ENCODE data around the gene RPS6KC1. TPM values are rescaled to one million over a fixed set of nuclear protein-coding genes. Genes with fewer than 3 reads are reported as not detected.

RPS6KC1 gene
- total RNA-seq, 2 experiments from 2014 or later, result 9.8 to 12.8 TPM

DNA sequence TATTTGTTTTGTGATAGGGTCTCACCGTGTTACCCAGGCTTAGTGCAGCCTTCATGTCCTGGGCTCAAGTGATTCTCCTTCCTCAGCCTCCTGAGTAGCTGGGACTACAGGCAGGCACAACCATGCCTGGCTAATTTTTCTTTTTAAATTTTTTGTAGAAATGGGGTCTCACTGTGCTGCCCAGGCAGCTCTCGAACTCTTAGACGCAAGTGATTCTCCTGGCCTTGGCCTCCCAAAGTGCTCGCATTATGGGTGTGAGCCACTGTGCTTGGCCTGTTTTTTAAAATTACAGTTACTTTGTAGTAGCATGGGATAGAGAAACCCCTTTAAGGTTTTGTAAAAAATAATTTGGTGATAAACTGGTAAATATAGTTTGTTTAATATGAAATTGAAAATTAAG lies 69.9 kb downstream of the RPS6KC1 start:
- DNase-seq, result no peak
- Mint-ChIP-seq H3K4me3 (no peak overlapping the region), H3K36me3 (ENCODE audit: low read depth) (no peaks in the 10 kb centered on the region), H3K27ac (no peak overlapping the region), H3K4me1 (no peaks in the 10 kb centered on the region), H3K9me3 (no peaks in the 10 kb centered on the region), H3K27me3 (no peaks in the 10 kb centered on the region)
- ChIA-PET POLR2A (no interaction called here), CTCF (no interaction called here)

GRCh38 chr1:213122514-213122929 lies 71.5 kb downstream of the RPS6KC1 start:
- no peaks in the 10 kb centered on the region for H3K9me3 Mint-ChIP-seq
- no peak overlapping the region for H3K4me3 Mint-ChIP-seq
- CTCF ChIA-PET, result interaction anchor here (0.6 to 1.9 kb wide), 2 partner anchors 9 to 1906 kb away, joined by 3 to 4 read pairs; no protein-coding TSS in a partner anchor
- no peaks in the 10 kb centered on the region for H3K27me3 Mint-ChIP-seq
- DNase-seq, result peak; percentile 32
- no peaks in the 10 kb centered on the region for H3K4me1 Mint-ChIP-seq
- no peaks in the 10 kb centered on the region for H3K36me3 Mint-ChIP-seq (ENCODE audit: low read depth)
- POLR2A ChIA-PET, result no interaction called here
- H3K27ac Mint-ChIP-seq, result no peak overlapping the region

DNA sequence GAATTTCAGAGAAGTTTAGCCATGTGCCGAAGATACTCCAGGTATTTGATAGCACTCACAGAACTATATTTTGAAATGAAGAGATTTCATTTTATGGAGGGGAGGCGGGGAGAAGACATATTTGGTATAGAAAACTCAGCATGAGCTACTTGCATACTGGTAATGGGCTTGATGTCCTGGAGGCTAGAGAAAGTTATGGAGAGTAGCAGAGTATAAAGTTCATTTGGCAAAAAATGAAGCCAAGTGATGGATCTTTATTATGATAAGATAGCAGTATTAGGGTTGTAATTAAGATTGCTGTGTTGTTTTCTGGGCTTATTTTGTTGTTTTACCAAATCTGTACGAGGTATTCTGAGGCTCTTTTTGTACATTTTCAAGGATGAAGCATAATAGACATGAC lies 72.0 kb downstream of the RPS6KC1 start:
- Mint-ChIP-seq H3K27me3 (no peaks in the 10 kb centered on the region), H3K4me3 (no peak overlapping the region), H3K27ac (no peak overlapping the region), H3K9me3 (no peaks in the 10 kb centered on the region), H3K36me3 (ENCODE audit: low read depth) (no peaks in the 10 kb centered on the region), H3K4me1 (no peaks in the 10 kb centered on the region)
- no peak for DNase-seq
- ChIA-PET POLR2A (no interaction called here), CTCF (interaction anchor here (0.6 to 1.9 kb wide), 3 partner anchors 8 to 1906 kb away, joined by 3 to 4 read pairs (median 3); no protein-coding TSS in a partner anchor)

DNA sequence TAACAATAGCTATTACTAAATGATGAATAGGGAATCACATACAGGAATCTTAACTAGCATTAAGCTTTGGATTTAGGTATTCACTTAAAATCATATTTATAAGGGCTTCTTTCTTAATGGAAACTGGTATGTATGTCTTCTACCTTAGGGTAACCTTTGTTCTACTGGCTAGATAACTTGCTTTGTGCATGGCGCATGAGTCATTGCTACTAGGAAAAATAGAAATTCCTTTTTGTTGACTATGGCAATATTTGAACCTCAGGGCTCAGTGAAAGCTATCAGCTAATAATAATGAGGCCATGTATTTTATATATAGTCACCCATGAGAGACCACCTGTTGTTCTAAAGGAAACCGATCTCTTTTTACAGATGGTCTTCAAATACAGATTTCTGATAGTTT lies 72.5 kb downstream of the RPS6KC1 start:
- no peak overlapping the region for H3K4me3 Mint-ChIP-seq
- POLR2A ChIA-PET, result no interaction called here
- H3K9me3 Mint-ChIP-seq, result no peaks in the 10 kb centered on the region
- no peak overlapping the region for H3K27ac Mint-ChIP-seq
- CTCF ChIA-PET, result interaction anchor here (1.1 to 1.9 kb wide), 2 partner anchors 8 to 15 kb away, joined by 3 to 4 read pairs; no protein-coding TSS in a partner anchor
- no peaks in the 10 kb centered on the region for H3K36me3 Mint-ChIP-seq (ENCODE audit: low read depth)
- no peak for DNase-seq
- no peaks in the 10 kb centered on the region for H3K4me1 Mint-ChIP-seq
- H3K27me3 Mint-ChIP-seq, result no peaks in the 10 kb centered on the region

GRCh38 chr1:213124590-213124989 lies 73.5 kb downstream of the RPS6KC1 start:
- DNase-seq, result no peak
- CTCF ChIA-PET, result no interaction called here
- Mint-ChIP-seq H3K27me3 (no peaks in the 10 kb centered on the region), H3K4me1 (no peaks in the 10 kb centered on the region), H3K27ac (no peak overlapping the region), H3K36me3 (ENCODE audit: low read depth) (no peaks in the 10 kb centered on the region), H3K4me3 (no peak overlapping the region), H3K9me3 (no peaks in the 10 kb centered on the region)
- POLR2A ChIA-PET, result no interaction called here

- Mint-ChIP-seq H3K27me3 (no peaks in the 10 kb centered on the region), H3K4me1 (no peaks in the 10 kb centered on the region), H3K4me3 (no peak overlapping the region), H3K27ac (no peak overlapping the region), H3K36me3 (ENCODE audit: low read depth) (no peaks in the 10 kb centered on the region), H3K9me3 (no peaks in the 10 kb centered on the region)
- DNase-seq, result no peak
- ChIA-PET CTCF (no interaction called here), POLR2A (no interaction called here)
These were observed 74.6 kb downstream of the RPS6KC1 start for GRCh38 chr1:213125643-213126042.

DNA sequence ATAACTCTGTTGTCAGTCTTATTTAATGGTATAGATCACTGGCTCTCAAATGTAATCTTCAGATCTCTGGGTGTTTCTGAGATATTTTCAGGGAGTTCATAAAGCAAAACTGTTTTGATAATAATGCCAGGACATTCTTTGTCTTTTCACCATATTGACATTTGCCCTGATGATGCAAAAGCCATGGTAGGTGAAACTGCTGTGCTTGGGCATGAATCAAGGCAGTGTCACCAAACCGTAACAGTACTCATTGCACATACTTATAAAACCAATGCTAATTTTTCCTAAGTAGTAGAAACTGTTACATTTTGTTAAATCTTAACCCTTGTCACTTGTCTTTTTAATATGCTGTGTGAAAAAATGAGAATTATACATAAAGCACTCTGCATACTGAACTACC lies 76.0 kb downstream of the RPS6KC1 start:
- H3K4me3 Mint-ChIP-seq, result no peak overlapping the region
- ChIA-PET CTCF (no interaction called here), POLR2A (no interaction called here)
- no peaks in the 10 kb centered on the region for H3K9me3 Mint-ChIP-seq
- H3K27me3 Mint-ChIP-seq, result no peaks in the 10 kb centered on the region
- H3K27ac Mint-ChIP-seq, result no peak overlapping the region
- no peak for DNase-seq
- H3K36me3 Mint-ChIP-seq (ENCODE audit: low read depth), result no peaks in the 10 kb centered on the region
- no peaks in the 10 kb centered on the region for H3K4me1 Mint-ChIP-seq

DNA sequence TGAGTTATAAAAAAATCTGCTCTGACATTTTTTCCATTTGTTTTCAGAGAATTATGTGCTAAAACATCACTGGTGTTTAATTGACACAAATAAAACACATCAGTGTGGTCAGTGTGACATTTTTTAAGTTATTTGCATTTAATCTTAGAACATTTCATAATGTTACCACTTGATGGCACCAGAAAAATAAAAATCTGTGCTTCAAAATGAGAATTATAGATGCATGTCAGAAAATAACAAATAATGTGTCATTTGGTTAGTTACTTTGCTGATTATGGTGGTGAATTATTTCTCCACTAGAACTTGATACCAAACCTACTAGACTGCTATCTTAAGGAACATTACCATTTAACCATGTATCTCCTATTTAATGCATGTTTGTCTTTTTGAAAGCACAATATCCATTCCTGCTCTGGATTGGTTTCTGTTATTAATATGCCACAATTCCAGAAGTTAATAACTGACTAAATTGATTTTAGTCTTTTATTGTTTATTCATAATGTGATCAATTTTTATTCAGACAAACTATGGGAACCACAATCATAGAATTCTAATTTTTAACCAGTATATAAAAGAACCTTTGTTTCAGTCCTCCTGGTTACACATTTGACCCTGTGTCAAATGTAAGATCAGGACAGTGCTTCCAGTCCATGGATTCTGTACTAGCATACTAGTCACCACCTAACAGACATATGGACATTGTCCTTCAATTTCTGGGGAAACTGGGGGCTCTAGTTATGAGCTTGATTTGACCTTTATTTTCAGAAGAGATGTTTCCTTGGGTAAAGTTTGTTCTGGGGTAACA lies 81.0 kb downstream of the RPS6KC1 start:
- no peaks in the 10 kb centered on the region for H3K4me1 Mint-ChIP-seq
- ChIA-PET CTCF (no interaction called here), POLR2A (no interaction called here)
- no peak overlapping the region for H3K4me3 Mint-ChIP-seq
- no peaks in the 10 kb centered on the region for H3K27me3 Mint-ChIP-seq
- H3K27ac Mint-ChIP-seq, result no peak overlapping the region
- H3K9me3 Mint-ChIP-seq, result no peaks in the 10 kb centered on the region
- DNase-seq, result no peak
- H3K36me3 Mint-ChIP-seq (ENCODE audit: low read depth), result no peaks in the 10 kb centered on the region

- Mint-ChIP-seq H3K4me3 (no peak overlapping the region), H3K4me1 (no peaks in the 10 kb centered on the region), H3K27ac (no peak overlapping the region), H3K27me3 (no peaks in the 10 kb centered on the region), H3K9me3 (peaks cover 12% of the 10 kb centered on the region), H3K36me3 (ENCODE audit: low read depth) (peaks cover 15% of the 10 kb centered on the region)
- POLR2A ChIA-PET, result no interaction called here
- CTCF ChIA-PET, result interaction anchor here (1.1 kb wide), 1 partner anchor 8 kb away, joined by 3 read pairs; no protein-coding TSS in a partner anchor
- no peak for DNase-seq
These were observed 84.5 kb downstream of the RPS6KC1 start for GRCh38 chr1:213135572-213135971.

DNA sequence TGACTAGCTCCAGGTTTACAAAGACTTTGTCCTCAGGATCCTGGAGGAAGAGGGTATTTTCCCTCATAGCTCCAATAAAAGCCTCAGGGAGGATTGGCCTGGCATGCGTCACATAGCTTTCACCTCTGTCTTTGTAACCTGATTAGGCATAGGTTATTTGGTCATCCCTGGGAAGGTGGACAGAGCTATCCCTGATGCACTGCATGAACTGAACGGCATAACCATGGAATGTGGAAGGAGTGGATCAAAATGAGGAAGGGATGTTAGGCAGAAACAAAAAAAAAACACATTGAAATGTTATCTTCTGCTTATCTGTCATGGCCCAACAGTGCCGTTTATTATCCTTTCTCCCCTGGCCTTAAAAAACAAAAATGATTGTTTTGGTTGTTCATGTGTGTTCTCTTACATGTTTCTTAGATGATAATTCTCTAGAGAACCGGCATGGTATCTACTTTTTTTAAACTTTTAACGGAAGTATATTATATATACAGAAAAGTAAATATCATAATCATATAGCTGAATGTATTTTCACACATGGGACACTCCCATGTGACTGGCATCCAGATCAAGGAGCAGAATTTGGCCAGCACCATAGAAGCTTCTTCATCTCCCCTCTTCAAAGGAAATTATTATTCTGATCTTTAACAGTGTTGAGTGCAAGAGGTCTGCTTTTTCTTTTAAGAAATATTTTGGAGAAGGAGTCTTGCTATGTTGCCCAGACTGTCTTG lies 85.3 kb downstream of the RPS6KC1 start:
- Mint-ChIP-seq H3K4me3 (no peak overlapping the region), H3K4me1 (no peaks in the 10 kb centered on the region), H3K36me3 (ENCODE audit: low read depth) (peaks cover 15% of the 10 kb centered on the region), H3K9me3 (peaks cover 12% of the 10 kb centered on the region), H3K27ac (no peak overlapping the region), H3K27me3 (no peaks in the 10 kb centered on the region)
- ChIA-PET CTCF (interaction anchor here (1.1 kb wide), 1 partner anchor 8 kb away, joined by 3 read pairs; no protein-coding TSS in a partner anchor), POLR2A (no interaction called here)
- DNase-seq, result no peak

DNA sequence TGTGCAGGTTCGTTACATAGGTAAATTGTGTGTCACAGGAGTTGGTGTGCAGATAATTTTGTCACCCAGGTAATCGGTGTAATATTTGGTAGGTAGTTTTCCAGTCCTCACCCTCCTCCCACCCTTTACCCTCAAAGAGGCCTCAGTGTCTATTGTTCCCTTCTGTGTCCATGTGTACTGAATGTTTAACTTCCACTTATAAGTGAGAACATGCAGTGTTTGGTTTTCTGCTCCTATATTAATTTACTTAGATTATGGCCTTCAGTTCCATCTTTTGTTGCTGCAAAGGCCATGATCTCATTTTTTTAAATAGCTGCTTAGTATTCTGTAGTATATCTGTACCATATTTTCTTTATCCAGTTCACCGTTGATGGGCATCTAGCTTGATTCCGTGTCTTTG lies 87.3 kb downstream of the RPS6KC1 start:
- Mint-ChIP-seq H3K36me3 (ENCODE audit: low read depth) (peaks cover 15% of the 10 kb centered on the region), H3K9me3 (peaks cover 12% of the 10 kb centered on the region), H3K4me1 (no peaks in the 10 kb centered on the region), H3K27ac (no peak overlapping the region), H3K27me3 (no peaks in the 10 kb centered on the region), H3K4me3 (no peak overlapping the region)
- ChIA-PET CTCF (interaction anchor here (0.6 kb wide), 1 partner anchor 56 kb away, joined by 8 read pairs; no protein-coding TSS in a partner anchor), POLR2A (no interaction called here)
- DNase-seq, result no peak

DNA sequence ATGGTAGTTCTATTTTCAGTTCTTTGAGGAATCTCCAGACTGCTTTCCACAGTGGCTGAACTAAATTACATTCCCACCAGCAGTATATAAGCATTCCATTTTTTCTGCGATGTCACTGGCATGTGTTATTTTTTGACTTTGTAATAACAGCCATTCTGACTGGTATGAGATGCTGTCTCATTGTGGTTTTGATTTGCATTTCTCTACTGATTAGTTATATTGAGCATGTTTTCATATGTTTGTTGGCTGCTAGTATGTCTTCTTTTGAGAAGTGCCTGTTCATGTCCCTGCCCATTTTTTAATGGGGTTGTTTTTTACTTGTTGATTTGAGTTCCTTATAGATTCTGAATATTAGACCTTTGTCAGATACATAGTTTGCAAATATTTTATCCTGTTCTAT lies 87.9 kb downstream of the RPS6KC1 start:
- Mint-ChIP-seq H3K4me1 (no peaks in the 10 kb centered on the region), H3K27me3 (no peaks in the 10 kb centered on the region), H3K36me3 (ENCODE audit: low read depth) (peaks cover 15% of the 10 kb centered on the region), H3K9me3 (peaks cover 12% of the 10 kb centered on the region), H3K4me3 (no peak overlapping the region), H3K27ac (no peak overlapping the region)
- ChIA-PET POLR2A (no interaction called here), CTCF (no interaction called here)
- no peak for DNase-seq

DNA sequence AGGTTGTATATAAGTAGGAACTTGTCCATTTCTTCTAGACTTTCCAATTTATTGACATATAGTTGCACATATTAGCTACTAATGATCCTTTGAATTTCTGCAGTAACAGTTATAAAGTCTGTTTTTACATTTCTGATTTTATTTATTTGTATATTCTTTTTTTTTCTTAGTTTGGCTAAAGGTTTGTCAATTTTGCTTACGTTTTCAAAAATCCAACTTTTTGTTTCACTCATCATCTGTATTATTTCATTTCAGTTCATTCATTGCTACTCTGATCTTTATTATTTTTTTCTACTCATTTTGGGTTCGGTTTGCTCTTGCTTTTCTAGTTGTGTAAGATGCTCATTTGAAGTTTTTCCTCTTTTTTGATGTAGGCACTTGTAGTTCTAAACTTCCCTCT lies 97.9 kb downstream of the RPS6KC1 start:
- peaks cover 8% of the 10 kb centered on the region for H3K9me3 Mint-ChIP-seq
- no peaks in the 10 kb centered on the region for H3K4me1 Mint-ChIP-seq
- no peak overlapping the region for H3K27ac Mint-ChIP-seq
- H3K36me3 Mint-ChIP-seq (ENCODE audit: low read depth), result peaks cover 24% of the 10 kb centered on the region
- ChIA-PET CTCF (no interaction called here), POLR2A (no interaction called here)
- no peaks in the 10 kb centered on the region for H3K27me3 Mint-ChIP-seq
- no peak overlapping the region for H3K4me3 Mint-ChIP-seq
- DNase-seq, result no peak

Measured in activated CD4-positive, alpha-beta T cell treated with anti-CD3 and anti-CD28 coated beads, Interleukin-2, amount 10 ng/mL, durations not matched to agents 7 days and 5 days (primary cell).